Raji (cell line): Measurements from ENCODE around the gene DYNLT3.

Source experiments
- POLR2A ChIP-seq: IDR thresholded peaks from 2 replicates; pipeline ENCODE4 v1.6.1; 2011; ENCODE audit warnings: low read depth, low read length, control low read depth; ENCODE audit not compliant: insufficient read depth

DYNLT3 gene

GRCh38 chrX:37862851-37863250 is 15.5 kb upstream of the DYNLT3 start:
- no peak for TF ChIP-seq POLR2A

DNA sequence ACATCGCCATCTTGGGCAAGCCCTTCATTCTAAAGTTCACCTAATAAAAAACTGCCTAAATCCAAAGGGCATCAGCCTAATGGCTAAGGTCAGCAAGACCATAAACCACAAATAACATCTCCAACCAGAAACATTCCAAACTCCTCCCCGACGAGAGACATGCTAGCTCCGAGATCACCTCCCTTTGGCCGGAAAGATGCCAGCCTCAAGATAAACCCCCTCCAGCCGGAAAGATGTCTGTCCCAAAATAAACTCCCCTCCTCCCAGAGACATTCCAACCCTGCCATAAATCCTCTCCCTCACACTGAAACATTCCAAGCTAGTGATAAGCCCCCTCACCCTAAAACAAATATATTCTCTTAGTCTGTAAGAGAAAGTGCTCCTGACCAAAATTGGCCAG is 13.3 kb upstream of the DYNLT3 start:
- TF ChIP-seq POLR2A: no peak

DNA sequence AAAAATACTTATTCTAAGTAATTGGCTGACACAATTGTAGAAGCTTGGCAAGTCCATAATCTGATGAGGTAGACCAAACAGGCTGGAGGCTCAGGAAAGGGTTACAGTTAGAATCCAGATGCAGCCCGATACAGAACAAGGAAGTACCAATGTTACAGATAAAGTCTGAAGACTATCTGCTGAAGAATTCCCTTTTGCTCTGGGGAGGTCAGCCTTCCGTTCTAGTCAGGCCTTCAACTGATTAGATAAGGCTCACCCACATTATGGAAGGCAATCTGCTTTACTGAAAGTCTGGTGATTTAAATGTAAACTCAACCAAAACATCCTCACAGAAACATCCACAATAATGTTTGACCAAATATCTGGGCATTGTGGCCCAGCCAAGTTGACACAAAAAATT is 7.4 kb upstream of the DYNLT3 start:
- no peak for TF ChIP-seq POLR2A

GRCh38 chrX:37854148-37854547 is 6.8 kb upstream of the DYNLT3 start:
- TF ChIP-seq POLR2A: no peak

DNA sequence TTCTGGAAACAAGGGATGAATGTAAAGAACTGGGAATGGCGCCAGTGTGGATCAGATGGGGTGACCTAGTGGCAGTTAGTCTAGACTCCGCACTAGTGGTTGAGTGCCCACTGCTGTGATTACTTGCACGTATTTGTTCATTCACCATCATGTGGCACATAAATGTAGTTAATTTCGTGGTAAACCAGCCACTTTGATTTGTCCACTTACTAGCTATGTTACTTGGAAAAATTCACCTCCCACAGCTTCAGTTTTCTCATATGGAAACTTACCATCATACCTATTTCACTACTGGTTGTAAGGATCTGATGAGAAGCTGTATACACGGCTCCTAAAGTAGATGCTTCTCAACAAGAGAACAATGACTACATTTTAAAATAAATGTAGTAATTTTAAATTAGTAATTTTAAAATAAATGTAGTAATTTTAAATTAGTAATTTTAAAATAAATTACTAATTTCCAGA is 394 bp upstream of the DYNLT3 start:
- no peak for TF ChIP-seq POLR2A

GRCh38 chrX:37846558-37846933 is 825 bp downstream of the DYNLT3 start:
- no peak for TF ChIP-seq POLR2A

GRCh38 chrX:37846141-37846540 is 1.2 kb downstream of the DYNLT3 start:
- no peak for TF ChIP-seq POLR2A

DNA sequence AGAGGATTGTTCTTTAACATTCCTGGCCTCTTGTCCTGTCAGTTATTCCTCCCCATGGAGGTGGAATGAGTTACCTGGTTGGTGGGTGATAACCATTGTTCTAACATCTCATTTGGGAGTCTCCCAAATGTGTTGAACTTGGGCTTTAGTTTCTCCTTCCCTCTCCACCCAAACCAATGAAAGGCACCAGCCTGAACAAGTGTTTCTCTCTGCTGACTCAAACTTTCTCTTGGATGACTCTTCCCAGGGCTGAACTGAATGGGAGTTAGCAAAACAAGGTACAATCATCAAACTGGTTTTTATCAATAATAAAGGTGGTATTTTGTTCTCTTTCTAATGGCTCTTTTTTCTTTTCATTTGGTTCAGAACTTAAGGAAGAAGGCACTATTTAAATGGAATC is 2.7 kb downstream of the DYNLT3 start:
- no peak for TF ChIP-seq POLR2A

DNA sequence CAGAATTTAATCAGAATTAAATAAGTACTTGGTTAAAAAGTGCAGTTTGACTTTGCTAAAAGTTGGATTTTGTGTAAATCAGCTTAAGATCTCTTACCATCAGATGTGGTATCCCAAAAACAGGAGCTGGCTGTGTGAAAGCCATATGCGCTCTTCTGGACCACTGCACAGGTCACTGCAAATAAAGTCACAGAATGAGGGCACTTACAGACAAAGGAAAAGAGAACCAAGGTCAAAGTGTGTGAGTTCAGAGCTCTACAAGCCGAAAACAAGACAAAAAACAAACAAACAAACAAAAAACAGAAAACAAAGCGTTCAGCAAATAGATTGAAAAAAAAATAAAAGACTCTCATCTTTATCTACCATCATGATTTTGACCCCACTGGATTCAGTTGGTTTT is 6.4 kb downstream of the DYNLT3 start:
- TF ChIP-seq POLR2A: no peak

DNA sequence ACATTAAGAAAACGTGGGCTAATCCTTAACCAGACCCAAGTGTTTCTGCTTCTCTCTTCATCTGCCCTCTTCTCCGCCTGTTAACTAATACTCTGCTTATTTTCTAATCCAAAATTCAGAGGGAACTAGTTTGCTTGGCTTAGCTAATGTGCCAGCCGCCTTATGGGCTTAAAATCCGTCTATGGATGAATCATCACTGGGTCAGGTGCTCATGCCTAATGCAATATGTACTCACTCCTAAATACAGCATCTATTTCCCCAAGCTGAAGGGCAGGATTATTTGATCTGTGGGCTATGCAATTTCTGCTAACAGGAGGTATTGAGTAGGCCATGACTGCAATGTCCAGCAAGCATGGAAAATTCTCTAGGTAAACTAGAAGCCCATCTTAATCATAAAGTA is 12.4 kb downstream of the DYNLT3 start:
- no peak for TF ChIP-seq POLR2A

GRCh38 chrX:37830371-37830770 is 17.0 kb downstream of the DYNLT3 start:
- TF ChIP-seq POLR2A: no peak

DNA sequence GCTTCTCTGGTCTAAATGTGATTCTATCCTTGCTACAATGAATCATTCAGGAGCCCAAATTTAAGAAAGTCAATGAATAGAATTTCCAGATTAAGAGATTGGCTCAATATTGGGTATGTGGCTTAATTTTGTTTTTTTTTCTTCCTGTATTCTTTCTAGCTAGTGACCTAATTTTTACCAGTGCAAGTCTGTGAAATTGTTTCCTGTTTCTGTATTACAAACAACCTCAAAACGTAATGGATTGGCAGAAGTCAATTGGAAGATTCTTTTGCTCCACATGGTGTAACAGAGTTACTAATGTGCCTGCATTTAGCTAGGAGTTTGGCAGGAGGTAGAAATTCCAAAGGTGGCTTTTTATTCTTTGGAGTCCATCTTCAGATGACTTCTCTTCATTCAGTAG is 17.6 kb downstream of the DYNLT3 start:
- TF ChIP-seq POLR2A: no peak

DNA sequence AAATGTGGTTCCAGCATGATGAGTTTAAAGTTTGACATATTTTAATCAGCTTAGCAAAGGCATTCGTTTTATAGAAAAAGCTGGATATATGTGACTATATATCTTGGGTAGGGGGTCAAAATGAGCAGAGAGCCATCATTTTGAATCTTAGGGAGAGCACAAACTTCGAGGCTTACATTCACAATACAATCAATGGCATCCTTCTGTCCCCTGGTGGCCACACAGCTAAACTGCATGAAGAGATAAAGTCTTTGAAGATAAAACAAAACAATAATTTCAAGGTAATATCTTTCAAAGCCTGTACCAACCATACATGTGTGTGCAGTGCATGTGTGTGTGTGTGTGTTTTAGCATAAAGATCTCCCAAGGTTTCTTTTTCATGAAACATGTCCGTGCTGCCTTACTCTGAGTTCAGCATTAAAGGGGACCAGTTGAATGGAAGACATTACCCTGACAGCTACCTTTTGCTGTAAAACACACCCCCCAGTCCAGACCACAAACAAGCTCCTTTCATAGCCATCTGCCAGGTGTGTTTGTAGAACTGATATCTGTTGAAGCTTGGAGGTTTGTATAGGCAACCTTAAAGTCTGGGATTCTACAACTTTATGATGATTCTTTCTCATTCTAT is 22.0 kb downstream of the DYNLT3 start:
- TF ChIP-seq POLR2A: no peak

DNA sequence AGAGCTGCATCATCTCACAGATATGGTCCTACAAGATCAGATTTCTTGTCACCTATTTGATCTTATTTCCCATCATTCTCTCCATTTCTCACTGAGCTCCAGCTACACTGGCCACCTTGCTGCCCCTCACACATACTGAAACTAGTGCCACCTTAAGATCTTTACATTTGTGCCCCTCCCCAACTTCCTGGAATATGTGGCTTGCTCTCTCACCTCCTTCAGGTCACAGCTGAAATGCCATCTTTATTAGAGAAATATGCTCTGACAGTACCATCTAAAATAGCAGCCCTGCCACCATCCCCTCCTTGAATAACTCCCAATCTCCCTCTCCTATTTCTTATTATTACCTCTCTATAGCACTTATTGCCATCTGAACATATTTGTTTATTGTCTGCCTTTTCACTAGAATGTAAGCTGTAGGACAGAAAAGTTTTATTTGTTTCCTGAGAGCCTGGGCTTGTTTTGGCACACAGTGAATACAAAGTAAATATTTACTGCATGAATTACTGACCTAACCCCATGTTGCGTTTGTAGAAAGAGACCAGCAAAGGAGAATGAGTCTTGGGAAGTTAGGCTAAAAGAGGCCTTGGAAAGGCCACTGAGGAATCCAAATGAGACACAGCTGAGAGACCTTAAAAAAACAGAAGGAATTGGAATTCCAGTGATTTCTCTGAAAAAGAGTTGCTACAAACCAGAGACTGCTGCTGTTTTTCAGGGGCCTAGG is 22.7 kb downstream of the DYNLT3 start:
- no peak for TF ChIP-seq POLR2A

GRCh38 chrX:37820646-37821045 is 26.7 kb downstream of the DYNLT3 start:
- TF ChIP-seq POLR2A: no peak

DNA sequence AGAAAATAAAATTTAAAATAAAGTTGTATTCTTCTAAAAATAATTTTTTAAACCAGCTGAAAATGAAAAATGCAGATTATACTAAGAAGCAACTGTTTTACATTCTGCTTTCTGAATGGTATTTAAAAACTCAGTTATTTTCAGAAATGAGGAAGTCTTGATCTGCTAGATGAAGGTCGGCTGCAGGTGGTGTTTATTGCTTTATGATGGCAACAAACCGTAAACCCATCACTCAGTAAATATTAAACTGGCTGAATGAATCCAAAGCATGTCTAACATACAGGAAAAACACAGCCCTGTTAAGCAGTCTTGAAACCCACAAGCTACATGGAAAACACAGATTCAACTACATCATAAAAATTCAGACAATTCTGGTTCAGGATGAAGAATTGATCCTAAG is 29.3 kb downstream of the DYNLT3 start:
- no peak for TF ChIP-seq POLR2A

DNA sequence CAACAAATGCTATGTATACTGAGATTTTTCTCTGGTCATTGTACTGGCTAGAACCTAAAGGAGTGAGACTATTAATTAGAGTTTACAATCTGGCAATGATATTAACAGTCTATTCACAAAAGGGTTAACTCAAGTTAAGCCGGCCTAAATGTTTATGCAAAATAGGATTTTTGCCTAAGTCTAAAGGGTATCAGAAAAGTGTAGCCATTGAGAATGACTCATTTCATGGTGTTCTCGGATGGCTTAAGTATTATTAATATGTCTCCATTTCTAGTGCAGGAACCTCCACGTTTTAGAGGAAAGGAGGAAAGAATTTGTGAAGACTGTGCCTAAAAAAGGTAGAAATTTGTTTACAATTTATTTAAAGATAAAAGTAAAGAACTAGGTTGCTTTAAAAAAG is 29.8 kb downstream of the DYNLT3 start:
- peak; percentile 49; the same call in 1 of the 2 replicates for TF ChIP-seq POLR2A
